Lung (tissue), 12 donors: ENCODE data around the gene VEGFB. TPM values are rescaled to one million over a fixed set of nuclear protein-coding genes. Genes with fewer than 3 reads are reported as not detected.

Experiments
- ATAC-seq: fragments of 200-7000 bp; cut with Tn5 transposase; one replicate; pipeline ENCODE4 v1.9.1; 2020; ENCODE audit warnings: moderate number of reproducible peaks; ENCODE audit not compliant: insufficient read depth, low FRiP score
- DNase-seq, 3 donors: peaks; one replicate each; pipeline ENCODE4 v3.0.0-alpha.2; 2013 to 2017
- H3K27ac ChIP-seq, 2 donors: one replicate each; pipeline ENCODE4 v1.5.1; 2013; ENCODE audit warnings: mild to moderate bottlenecking in 2 of 2, moderate library complexity in 2 of 2, control low read depth in 1 of 2, inconsistent platforms in 1 of 2, low read depth in 1 of 2, low read length in 1 of 2
- H3K27me3 ChIP-seq, 3 donors: one replicate each; pipeline ENCODE4 v1.5.1; 2013; ENCODE audit warnings: low read length in 2 of 3; ENCODE audit not compliant: control insufficient read depth in 3 of 3, insufficient read depth in 3 of 3
- H3K36me3 ChIP-seq, 4 donors: one replicate each; pipeline ENCODE4 v1.5.1; 2013; ENCODE audit warnings: low read length in 4 of 4, mild to moderate bottlenecking in 1 of 4, moderate library complexity in 1 of 4; ENCODE audit not compliant: control insufficient read depth in 4 of 4, insufficient read depth in 4 of 4
- H3K4me1 ChIP-seq, 5 donors: one replicate each; pipeline ENCODE4 v1.5.1; 2013; ENCODE audit warnings: low read length in 5 of 5, mild to moderate bottlenecking in 2 of 5, moderate library complexity in 1 of 5; ENCODE audit not compliant: control insufficient read depth in 5 of 5, insufficient read depth in 5 of 5
- H3K4me3 ChIP-seq: one replicate; pipeline ENCODE4 v1.5.1; 2013; ENCODE audit warnings: mild to moderate bottlenecking, control low read depth, moderate library complexity
- H3K9ac ChIP-seq, 2 donors: one replicate each; pipeline ENCODE4 v1.5.1; 2013; ENCODE audit warnings: low read length in 2 of 2, control low read depth in 1 of 2; ENCODE audit not compliant: insufficient read depth in 1 of 2
- H3K9me3 ChIP-seq, 4 donors: one replicate each; pipeline ENCODE4 v1.5.1; 2013; ENCODE audit warnings: low read length in 3 of 4, mild to moderate bottlenecking in 1 of 4, moderate library complexity in 1 of 4; ENCODE audit not compliant: control insufficient read depth in 4 of 4, insufficient read depth in 3 of 4
- WGBS, 2 donors: extraction: QIAGEN DNeasy Blood & Tissue Kit; methylation state at CpG; one replicate each; pipeline ENCODE4 v1.1.7; 2013; 5-methylcytosine and 5-hydroxymethylcytosine counted together
- polyA plus RNA-seq, 2 donors: library from polyadenylated mRNA; stranded (reverse); fragments of 200-250 nt; gene quantifications; one replicate each; pipeline ENCODE4 v1.2.1, GENCODE V29; 2013
- total RNA-seq, 2 donors: library from RNA; depleted of rRNA in 1 of 2; stranded (reverse); fragments of >200 nt in 1 of 2; gene quantifications; one replicate each; pipeline ENCODE4 v1.2.1, GENCODE V29; 2014 to 2021
- TF ChIP-seq, protein P1 (sequence below): IDR thresholded peaks from 2 replicates; pipeline ENCODE4 v1.5.1; 2012; ENCODE audit warnings: mild to moderate bottlenecking; ENCODE audit errors: control extremely low read depth, extremely low read depth
- donor health status: control.
- donor health status: control.
- donor health status: Bipolar disorder and iron deficiency.
- donor health status: healthy.
- donor health status: DM: yes; HTN: yes; CAD: no.

The VEGFB gene
- total and polyA plus RNA-seq, 4 donors, result 37.8 to 124 (median 79.4) TPM

DNA sequence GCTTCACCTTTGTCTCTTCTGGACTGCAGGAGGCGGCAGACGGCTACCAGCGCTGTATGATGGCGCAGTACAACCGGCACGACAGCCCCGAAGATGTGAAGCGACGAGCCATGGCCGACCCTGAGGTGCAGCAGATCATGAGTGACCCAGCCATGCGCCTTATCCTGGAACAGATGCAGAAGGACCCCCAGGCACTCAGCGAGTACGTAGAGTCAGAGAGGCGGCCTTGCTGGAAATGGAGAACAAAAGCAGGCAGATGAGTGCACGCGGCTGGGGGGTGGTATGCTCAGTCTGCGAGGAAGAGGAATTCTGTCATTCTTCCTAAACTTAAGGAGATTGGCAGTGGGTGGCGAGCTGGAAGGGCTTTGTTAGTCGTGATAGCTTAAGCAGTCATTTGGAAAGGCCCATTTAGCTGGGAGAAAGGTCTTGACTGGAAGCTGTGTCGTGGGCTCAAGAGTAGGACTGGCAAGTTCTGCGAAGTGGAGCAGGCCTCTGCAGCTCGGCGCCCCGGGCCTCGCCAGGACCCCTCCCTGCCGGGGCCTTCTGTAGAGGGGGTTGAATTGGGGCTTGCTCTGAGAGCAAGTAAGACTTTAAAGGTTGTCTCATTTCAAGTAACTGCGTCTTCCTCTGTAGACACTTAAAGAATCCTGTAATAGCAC lies 30.8 kb upstream of the VEGFB start:
- DNase-seq (no peak), ATAC-seq (no peak)
- Histone ChIP-seq H3K4me1 (peaks cover 0 to 21% (median 0%) of the 10 kb centered on the region in 5 donors), H3K36me3 (peaks cover 21 to 42% (median 32%) of the 10 kb centered on the region in 4 donors), H3K27me3 (no peaks in the 10 kb centered on the region), H3K9me3 (no peaks in the 10 kb centered on the region), H3K4me3 (no peak overlapping the region), H3K27ac (no peak overlapping the region), H3K9ac (no peak overlapping the region)
- 91 to 96% methylated on average over 27 of the region's 27 CpGs for WGBS, 2 donors
- TF ChIP-seq, protein P1, sequence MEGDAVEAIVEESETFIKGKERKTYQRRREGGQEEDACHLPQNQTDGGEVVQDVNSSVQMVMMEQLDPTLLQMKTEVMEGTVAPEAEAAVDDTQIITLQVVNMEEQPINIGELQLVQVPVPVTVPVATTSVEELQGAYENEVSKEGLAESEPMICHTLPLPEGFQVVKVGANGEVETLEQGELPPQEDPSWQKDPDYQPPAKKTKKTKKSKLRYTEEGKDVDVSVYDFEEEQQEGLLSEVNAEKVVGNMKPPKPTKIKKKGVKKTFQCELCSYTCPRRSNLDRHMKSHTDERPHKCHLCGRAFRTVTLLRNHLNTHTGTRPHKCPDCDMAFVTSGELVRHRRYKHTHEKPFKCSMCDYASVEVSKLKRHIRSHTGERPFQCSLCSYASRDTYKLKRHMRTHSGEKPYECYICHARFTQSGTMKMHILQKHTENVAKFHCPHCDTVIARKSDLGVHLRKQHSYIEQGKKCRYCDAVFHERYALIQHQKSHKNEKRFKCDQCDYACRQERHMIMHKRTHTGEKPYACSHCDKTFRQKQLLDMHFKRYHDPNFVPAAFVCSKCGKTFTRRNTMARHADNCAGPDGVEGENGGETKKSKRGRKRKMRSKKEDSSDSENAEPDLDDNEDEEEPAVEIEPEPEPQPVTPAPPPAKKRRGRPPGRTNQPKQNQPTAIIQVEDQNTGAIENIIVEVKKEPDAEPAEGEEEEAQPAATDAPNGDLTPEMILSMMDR, result no peak

GRCh38 chr11:64204080-64204440 lies 30.3 kb upstream of the VEGFB start:
- DNase-seq (no peak), ATAC-seq (no peak)
- 89 to 93% methylated on average over 16 of the region's 16 CpGs for WGBS, 2 donors
- no peaks in the 10 kb centered on the region for H3K9me3 ChIP-seq
- H3K27ac ChIP-seq, result no peak overlapping the region
- peaks cover 21 to 42% (median 33%) of the 10 kb centered on the region in 4 donors for H3K36me3 ChIP-seq
- TF ChIP-seq, protein P1, result no peak
- H3K27me3 ChIP-seq, result no peaks in the 10 kb centered on the region
- H3K4me3 ChIP-seq, result no peak overlapping the region
- H3K9ac ChIP-seq, result no peak overlapping the region
- peaks cover 0 to 25% (median 0%) of the 10 kb centered on the region in 5 donors for H3K4me1 ChIP-seq

DNA sequence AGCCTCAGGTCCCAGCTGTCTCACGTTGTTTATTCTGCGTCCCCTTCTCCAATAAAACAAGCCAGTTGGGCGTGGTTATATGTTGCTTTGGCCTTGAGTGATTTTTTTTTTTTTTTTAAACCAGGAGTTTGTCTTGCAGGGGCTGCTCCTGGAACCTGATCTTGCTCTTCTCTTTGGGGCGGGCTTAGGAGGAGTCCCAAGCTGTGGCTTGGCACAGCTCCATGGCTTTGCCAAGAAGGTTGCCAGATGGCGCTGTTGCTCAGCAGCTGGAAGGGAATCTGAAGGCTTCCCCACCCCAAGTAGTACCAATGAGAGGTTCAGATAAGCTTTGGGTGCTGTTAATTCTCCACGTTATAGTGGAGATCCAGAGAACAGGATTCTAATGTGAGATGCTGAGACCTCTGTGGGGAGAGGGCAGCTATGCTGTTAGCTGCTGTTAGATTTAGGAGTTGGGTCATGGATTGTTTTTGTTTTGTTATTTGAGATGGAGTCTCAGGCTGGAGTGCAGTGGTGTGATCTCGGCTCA lies 29.9 kb upstream of the VEGFB start:
- H3K4me3 ChIP-seq, result no peak overlapping the region
- peak; percentile 56 for ATAC-seq
- peak overlapping the region in 1 of 2 donors; percentile 16 for H3K27ac ChIP-seq
- H3K27me3 ChIP-seq, result no peaks in the 10 kb centered on the region
- no peak overlapping the region for H3K9ac ChIP-seq
- H3K36me3 ChIP-seq, result peaks cover 21 to 42% (median 34%) of the 10 kb centered on the region in 4 donors
- TF ChIP-seq, protein P1, result peak; percentile 94
- no peaks in the 10 kb centered on the region for H3K9me3 ChIP-seq
- peak; percentile 86 to 94 (median 89) for DNase-seq
- H3K4me1 ChIP-seq, result peaks cover 0 to 27% (median 0%) of the 10 kb centered on the region in 5 donors
- WGBS, 2 donors, result 26 to 32% methylated on average over 7 of the region's 7 CpGs
